Choroid plexus epithelial cell (primary cell): ENCODE data around the gene GAS1.

Experiments
- DNase-seq: peaks from one replicate; pipeline ENCODE4 v3.0.0-alpha.2; 2010; ENCODE audit warnings: low read depth
- H3K4me3 ChIP-seq: 2 replicates; pipeline ENCODE4 v1.5.1; 2011; ENCODE audit warnings: low read depth, mild to moderate bottlenecking, control low read depth, low read length, moderate library complexity
- TF ChIP-seq, protein P1 (sequence below): conservative IDR thresholded peaks from 2 replicates; pipeline ENCODE4 v1.5.1; 2011; ENCODE audit warnings: low read depth, mild to moderate bottlenecking, control low read depth, inconsistent platforms, low read length, moderate library complexity

Gene GAS1

DNA sequence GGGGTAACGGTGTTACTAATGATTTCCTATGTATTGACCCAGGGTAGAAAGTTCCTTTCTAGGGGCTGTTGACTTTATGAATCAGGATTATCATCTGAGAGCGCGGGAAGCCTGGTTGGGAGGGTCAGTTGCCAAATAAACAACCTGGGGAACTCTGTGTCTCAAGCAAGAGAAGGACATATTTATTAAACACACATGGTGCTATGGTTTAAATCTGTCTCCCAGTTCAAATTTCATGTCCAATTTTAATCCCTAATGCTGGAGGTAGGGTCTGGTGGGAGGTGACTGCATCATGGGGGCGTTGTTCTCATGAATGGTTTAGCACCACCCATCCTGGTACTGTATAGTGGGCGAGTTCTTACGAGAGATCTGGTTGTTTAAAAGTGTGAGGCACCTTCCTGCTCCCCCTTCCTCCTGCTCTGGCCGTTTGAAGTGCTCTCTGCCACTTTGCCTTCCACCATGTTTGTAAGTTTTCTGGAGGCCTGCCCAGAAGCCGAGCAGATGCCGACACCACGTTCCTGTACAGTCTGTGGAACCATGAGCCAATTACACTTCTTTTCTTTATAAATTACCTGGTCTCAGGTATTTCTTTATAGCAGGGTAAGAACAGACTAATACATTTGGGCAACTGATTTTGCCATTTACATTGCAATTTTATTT is 19.7 kb upstream of the GAS1 start:
- TF ChIP-seq, protein P1, sequence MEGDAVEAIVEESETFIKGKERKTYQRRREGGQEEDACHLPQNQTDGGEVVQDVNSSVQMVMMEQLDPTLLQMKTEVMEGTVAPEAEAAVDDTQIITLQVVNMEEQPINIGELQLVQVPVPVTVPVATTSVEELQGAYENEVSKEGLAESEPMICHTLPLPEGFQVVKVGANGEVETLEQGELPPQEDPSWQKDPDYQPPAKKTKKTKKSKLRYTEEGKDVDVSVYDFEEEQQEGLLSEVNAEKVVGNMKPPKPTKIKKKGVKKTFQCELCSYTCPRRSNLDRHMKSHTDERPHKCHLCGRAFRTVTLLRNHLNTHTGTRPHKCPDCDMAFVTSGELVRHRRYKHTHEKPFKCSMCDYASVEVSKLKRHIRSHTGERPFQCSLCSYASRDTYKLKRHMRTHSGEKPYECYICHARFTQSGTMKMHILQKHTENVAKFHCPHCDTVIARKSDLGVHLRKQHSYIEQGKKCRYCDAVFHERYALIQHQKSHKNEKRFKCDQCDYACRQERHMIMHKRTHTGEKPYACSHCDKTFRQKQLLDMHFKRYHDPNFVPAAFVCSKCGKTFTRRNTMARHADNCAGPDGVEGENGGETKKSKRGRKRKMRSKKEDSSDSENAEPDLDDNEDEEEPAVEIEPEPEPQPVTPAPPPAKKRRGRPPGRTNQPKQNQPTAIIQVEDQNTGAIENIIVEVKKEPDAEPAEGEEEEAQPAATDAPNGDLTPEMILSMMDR: no peak
- no peak overlapping the region for H3K4me3 ChIP-seq
- peak; percentile 13 for DNase-seq

DNA sequence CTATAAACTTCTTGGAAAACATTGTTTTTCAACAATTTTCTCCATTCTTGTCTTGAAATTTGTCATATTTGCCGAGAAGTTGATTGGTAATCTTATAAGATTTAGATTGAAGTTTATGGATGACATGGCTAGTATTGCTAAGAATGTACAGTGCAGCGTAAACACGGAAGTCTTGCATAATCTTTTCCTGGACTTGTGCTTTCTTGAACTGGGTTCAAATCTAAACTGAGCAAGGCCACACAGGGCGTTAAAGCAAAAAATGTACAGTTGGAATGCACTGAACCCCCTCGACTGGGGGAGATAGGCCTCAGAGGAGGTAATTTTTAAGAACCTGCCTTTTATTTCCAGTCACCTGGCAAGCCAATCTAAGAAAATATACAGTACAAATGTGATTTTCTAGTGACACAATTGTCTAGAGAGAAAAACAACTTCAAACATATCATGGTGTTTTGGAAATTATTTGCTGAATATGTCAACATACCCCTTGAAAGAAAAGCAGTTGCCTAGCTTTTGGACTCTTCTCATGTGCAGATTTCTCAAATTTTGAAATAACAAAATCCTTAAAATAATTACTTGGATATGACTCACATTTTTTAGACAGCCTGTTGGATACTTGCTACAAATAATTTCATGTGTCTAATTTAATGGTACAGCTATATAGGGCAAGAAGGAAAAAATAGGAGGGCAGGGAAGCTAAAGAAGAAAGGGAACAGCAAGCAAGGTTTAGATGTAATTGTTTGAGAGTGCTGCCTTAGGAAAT is 18.5 kb upstream of the GAS1 start:
- no peak overlapping the region for H3K4me3 ChIP-seq
- TF ChIP-seq, protein P1: no peak
- peak; percentile 73 for DNase-seq

DNA sequence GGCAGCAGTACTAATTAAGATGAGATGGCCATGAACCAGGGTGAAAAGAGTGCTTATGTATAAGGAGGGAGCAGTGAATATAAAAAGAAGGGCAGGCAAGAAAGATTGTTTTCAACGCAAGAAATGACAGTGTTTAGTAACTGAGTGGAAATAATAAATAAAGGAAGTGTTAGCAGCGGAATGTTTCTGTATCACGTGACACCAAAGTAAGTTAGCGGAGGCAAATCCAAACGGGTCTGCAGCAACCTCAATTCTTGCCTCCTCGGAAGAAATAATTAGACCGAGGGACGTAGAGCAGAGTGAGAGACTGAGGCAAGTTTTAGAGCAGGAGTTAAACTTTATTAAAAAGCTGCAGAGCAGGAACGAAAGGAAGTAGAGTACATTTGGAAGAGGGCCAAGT is 15.4 kb upstream of the GAS1 start:
- TF ChIP-seq, protein P1: no peak
- no peak overlapping the region for H3K4me3 ChIP-seq
- no peak for DNase-seq

DNA sequence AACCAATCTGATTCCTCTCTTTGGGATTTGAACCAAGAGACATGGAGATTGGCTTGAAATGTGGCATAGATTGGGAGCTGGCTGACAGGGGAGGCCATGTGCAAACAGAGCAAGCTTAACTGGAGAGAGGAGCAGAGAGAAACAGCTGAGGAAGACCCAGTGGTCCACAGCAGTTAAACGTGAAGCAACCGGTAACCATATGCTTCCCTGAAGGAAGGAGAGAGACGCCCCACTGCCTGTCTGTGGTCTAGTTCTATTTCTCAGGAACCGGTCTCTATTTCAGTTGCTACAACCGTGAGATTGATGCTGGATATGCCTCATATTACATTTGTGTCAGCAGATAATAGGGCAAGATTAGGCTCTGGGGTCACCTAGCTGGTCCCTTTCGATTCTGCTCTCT is 13.6 kb upstream of the GAS1 start:
- no peak overlapping the region for H3K4me3 ChIP-seq
- TF ChIP-seq, protein P1: no peak
- no peak for DNase-seq

DNA sequence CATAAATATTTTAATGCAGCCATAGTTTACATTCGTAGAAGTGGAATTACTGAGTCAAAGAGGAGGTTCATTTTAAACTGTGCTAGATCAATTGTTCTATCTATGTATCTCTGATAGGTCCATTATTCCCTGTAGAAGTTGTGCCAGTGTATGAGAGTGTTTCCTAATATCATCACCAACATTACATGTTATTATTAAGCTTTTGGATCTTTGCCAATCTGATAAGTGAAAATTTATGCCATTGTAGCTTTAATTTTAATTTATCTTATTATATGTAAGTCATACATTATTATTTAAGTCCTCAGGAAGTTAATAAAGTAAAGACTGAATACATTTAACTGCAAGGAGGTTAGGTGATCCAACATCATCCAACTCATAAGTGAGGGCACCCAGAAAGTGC is 10.9 kb upstream of the GAS1 start:
- DNase-seq: no peak
- TF ChIP-seq, protein P1: no peak
- H3K4me3 ChIP-seq: no peak overlapping the region

DNA sequence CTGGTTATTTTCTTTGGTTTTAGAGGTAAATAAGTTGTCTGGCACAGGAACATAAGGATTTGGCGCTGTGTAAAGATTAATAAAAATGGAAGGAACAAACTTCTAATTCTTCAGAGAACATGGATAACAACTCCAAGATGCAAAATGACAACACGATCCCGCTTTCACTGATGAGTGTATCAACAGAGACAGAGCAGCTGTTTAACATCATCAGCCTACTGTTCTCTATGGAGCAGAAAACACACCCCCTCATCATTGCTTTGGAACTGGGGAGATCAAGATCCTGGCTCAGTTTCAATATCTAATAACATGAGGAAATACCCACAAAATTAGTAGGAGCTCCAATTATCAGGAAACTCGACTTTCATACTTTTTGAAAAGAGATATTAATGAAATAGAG is 8.3 kb upstream of the GAS1 start:
- DNase-seq: no peak
- TF ChIP-seq, protein P1: no peak

DNA sequence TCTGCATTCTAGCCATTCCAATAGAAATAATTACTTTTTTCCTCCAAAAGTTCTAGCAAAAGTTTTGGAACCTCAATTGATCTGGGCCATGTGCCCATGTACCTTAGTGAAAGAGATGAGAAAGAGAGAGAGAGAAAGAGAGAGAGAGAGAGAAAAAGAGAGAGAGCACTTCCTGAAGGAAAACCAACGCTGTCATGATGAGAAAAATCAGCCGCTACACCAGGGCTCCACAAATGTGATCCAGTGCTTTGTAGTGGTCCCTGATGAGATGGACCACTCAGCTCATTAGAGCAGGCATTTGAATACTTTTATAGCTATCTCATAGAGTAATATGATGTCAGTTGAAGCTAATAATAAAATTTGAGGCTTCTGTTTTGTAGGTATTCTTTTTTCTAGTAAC is 7.7 kb upstream of the GAS1 start:
- no peak for DNase-seq
- H3K4me3 ChIP-seq: no peak overlapping the region
- TF ChIP-seq, protein P1: no peak

More for the DNA sequence above, 8.3 kb upstream of the GAS1 start:
- H3K4me3 ChIP-seq: no peak overlapping the region
